ENCODE results near the gene PAMR1. TPM values are rescaled to one million over a fixed set of nuclear protein-coding genes. Genes with fewer than 3 reads are reported as not detected.

PAMR1 gene
- total RNA-seq, 1 experiment from 2014 or later, result not detected

GRCh38 chr11:35387111-35387982 is 138.1 kb downstream of the PAMR1 start:
- no peaks in the 10 kb centered on the region for H3K27me3 Mint-ChIP-seq (ENCODE audit: unreplicated experiment)
- H3K4me1 Mint-ChIP-seq (ENCODE audit: low read depth, unreplicated experiment), result peaks cover 46% of the 10 kb centered on the region
- H3K4me3 Mint-ChIP-seq (ENCODE audit: low read depth, unreplicated experiment), result no peak overlapping the region
- CTCF ChIA-PET, result interaction anchor here (1.0 kb wide), 2 partner anchors 50 to 385 kb away, joined by 3 to 5 read pairs; no protein-coding TSS in a partner anchor
- peaks cover 12% of the 10 kb centered on the region for H3K36me3 Mint-ChIP-seq (ENCODE audit: insufficient read depth, unreplicated experiment)
- BruUV-seq (replicated peaks), result no TSS peak
- H3K27ac Mint-ChIP-seq (ENCODE audit: unreplicated experiment), result no peak overlapping the region
- intact Hi-C loops (cut with micrococcal nuclease; ENCODE audit: unreplicated experiment), result no loop called here
- no peak for DNase-seq
- H3K9me3 Mint-ChIP-seq (ENCODE audit: low read depth, unreplicated experiment), result no peaks in the 10 kb centered on the region
- no peak for TF ChIP-seq CTCF (IDR thresholded peaks at IDR 0.05; ENCODE audit: unreplicated experiment)

- peaks cover 12% of the 10 kb centered on the region for H3K4me1 Mint-ChIP-seq (ENCODE audit: low read depth, unreplicated experiment)
- no peak overlapping the region for H3K4me3 Mint-ChIP-seq (ENCODE audit: low read depth, unreplicated experiment)
- no peak for DNase-seq
- intact Hi-C loops (cut with micrococcal nuclease; ENCODE audit: unreplicated experiment), result no loop called here
- H3K36me3 Mint-ChIP-seq (ENCODE audit: insufficient read depth, unreplicated experiment), result peaks cover 6% of the 10 kb centered on the region
- no peak overlapping the region for H3K27ac Mint-ChIP-seq (ENCODE audit: unreplicated experiment)
- no peak for TF ChIP-seq CTCF (IDR thresholded peaks at IDR 0.05; ENCODE audit: unreplicated experiment)
- CTCF ChIA-PET, result no interaction called here
- H3K27me3 Mint-ChIP-seq (ENCODE audit: unreplicated experiment), result no peaks in the 10 kb centered on the region
- BruUV-seq (replicated peaks), result no TSS peak
- H3K9me3 Mint-ChIP-seq (ENCODE audit: low read depth, unreplicated experiment), result no peaks in the 10 kb centered on the region
Observed at GRCh38 chr11:35383953-35384352, 141.5 kb downstream of the PAMR1 start.

Other genes with a start within 250 kb of the PAMR1 start
- 0.37 and 0.40 TPM in 2 replicates for gene SLC1A2, start 106.1 kb downstream of the PAMR1 start, total RNA-seq (2022)
- gene FJX1, start 92.8 kb upstream of the PAMR1 start, total RNA-seq (2022), result 19.1 and 19.8 TPM in 2 replicates
- gene TRIM44, start 137.2 kb upstream of the PAMR1 start, total RNA-seq (2022), result 71.3 and 78.2 TPM in 2 replicates

Data from Calu3 (cell line).